GM19455 (cell line): ENCODE measurements around the gene BIN1.

Experiments used
- ATAC-seq: cut with Tn5 transposase; IDR thresholded peaks from one replicate; pipeline ENCODE4 v1.9.1; 2021; ENCODE audit not compliant: unreplicated experiment

Gene BIN1

DNA sequence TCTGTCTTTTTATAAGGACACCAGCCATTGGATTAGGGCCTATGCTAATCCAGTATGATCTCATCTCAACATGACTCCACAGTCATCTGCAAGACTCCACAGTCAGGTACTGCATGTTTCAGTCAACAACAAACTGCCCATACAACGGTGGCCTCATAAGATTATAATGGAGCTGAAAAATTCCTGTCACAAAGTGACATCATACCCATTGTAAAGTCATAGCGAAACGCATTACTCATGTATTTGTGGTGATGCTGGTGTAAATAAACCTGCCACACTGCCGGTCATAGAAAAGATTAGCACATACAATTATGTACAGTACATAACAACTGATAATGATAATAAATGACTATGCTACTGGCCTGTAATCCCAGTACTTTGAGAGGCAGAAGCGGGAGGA lies 106.0 kb downstream of the BIN1 start:
- ATAC-seq, result no peak

DNA sequence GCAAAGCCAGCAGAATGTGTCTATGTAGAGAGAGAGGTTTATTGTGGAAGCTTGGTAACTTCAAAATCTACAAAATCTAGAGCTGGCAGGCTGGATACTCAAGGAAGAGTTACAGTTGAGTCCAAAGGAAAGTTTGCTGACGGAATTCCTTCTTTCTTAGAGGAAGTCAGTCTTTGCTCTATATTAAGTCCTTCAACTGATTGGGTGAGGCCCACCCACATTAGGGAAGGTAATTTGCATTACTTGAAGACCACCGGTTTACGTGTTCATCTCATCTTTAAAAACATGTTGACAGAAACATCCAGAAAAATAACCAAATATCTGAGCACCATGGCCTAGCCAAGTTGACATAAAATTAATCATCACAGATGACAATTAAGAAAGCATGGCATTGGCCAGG lies 106.8 kb downstream of the BIN1 start:
- no peak for ATAC-seq

DNA sequence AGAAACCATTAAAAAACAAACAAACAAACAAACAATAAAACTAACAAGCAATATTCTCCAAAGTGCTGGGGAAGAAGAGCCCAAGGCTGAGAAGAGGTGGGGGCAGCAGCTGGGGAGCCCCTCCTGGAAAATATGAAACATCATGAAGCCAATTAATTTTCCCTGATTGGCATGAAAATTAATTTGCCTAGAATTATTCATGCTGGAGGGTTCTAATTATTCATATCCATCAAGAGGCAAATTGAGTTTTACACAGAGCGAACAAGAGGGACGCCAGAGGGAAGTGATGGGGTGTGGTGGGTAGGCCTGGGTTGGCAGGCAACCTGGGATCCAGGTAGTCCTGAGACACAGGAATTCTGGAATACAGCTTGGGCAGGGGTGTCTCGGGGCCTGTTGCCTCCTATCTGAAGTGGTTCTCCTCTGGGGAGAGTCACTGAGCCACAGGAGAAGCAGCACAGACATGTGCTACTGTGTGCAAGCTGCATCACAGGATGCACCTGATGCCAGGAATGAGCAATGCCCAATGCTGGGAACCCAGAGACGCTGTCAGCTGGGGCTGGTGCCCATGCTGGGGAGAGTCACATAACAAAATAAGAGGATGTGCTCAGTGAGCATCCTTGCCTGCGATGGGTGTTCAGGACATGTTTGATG lies 107.7 kb downstream of the BIN1 start:
- no peak for ATAC-seq

DNA sequence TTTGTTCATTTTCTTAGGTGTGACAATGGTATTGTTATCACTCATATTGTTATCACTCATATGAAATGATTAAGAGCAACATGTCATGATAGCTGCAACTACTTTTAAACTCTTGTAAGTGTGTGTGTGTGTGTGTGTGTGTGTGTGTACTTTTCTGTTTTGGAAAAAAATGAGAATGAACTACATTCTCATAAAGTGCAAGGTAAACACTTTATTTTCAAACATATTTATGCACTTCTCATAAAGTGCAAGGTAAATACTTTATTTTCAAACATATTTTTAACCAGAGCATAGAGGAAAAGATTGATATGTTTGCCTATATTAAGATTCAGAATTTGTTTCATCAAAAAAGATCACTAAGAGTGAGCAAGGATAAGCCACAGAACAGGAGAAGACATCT lies 108.5 kb downstream of the BIN1 start:
- no peak for ATAC-seq
